DOHH2 (cell line): ENCODE measurements around the gene C5orf15.

Experiments used
- H3F3A ChIP-seq: fragments of 200-600 bp; sonication (generic), shearing (Covaris generic); 2 replicates; pipeline ENCODE4 v1.6.0; 2016; ENCODE audit warnings: antibody characterized with exemption, mild to moderate bottlenecking; ENCODE audit not compliant: control insufficient read depth, insufficient read depth
- H3K27ac ChIP-seq: fragments of 200-600 bp; sonication (generic); 2 replicates; pipeline ENCODE4 v1.5.1; 2014; ENCODE audit warnings: low read depth, mild to moderate bottlenecking, low read length, moderate library complexity
- H3K27me3 ChIP-seq: fragments of 200-600 bp; sonication (generic); 2 replicates; pipeline ENCODE4 v1.6.1; 2014; ENCODE audit warnings: mild to moderate bottlenecking, low read length, mixed read lengths; ENCODE audit not compliant: control insufficient read depth
- H3K36me3 ChIP-seq: fragments of 200-600 bp; sonication (generic); 2 replicates; pipeline ENCODE4 v1.6.1; 2014; ENCODE audit warnings: mild to moderate bottlenecking, low read length, moderate library complexity, mixed read lengths; ENCODE audit not compliant: control insufficient read depth
- H3K4me1 ChIP-seq: fragments of 200-600 bp; sonication (generic); 2 replicates; pipeline ENCODE4 v1.6.1; 2014; ENCODE audit warnings: mild to moderate bottlenecking, low read length, mixed read lengths; ENCODE audit not compliant: control insufficient read depth
- H3K4me2 ChIP-seq: fragments of 200-600 bp; sonication (generic); 2 replicates; pipeline ENCODE4 v1.6.0; 2014; ENCODE audit warnings: mild to moderate bottlenecking, low read length, moderate library complexity
- H3K4me3 ChIP-seq: fragments of 200-600 bp; sonication (generic); 2 replicates; pipeline ENCODE4 v1.5.1; 2014; ENCODE audit warnings: mild to moderate bottlenecking, low read length, mixed read lengths
- H3K79me2 ChIP-seq: fragments of 200-600 bp; sonication (generic); 2 replicates; pipeline ENCODE4 v1.6.1; 2014; ENCODE audit warnings: mild to moderate bottlenecking, low read length, mixed read lengths; ENCODE audit not compliant: control insufficient read depth
- H3K9me2 ChIP-seq: fragments of 200-600 bp; sonication (generic); replicated peaks from 2 replicates; pipeline ENCODE4 v1.6.1; 2014; ENCODE audit warnings: mild to moderate bottlenecking, low read length, mixed read lengths; ENCODE audit not compliant: control insufficient read depth
- H3K9me3 ChIP-seq: fragments of 200-600 bp; sonication (generic); 2 replicates; pipeline ENCODE4 v1.6.1; 2014; ENCODE audit warnings: antibody characterized with exemption, low read length, mixed read lengths; ENCODE audit not compliant: control insufficient read depth, insufficient read depth
- H4K20me1 ChIP-seq: fragments of 200-600 bp; sonication (generic); 2 replicates; pipeline ENCODE4 v1.6.0; 2014; ENCODE audit warnings: low read depth, mild to moderate bottlenecking, antibody characterized with exemption, low read length, moderate library complexity; ENCODE audit not compliant: control insufficient read depth, insufficient read depth
- EZH2phosphoT487 ChIP-seq: fragments of 200-600 bp; sonication (generic); IDR thresholded peaks from 2 replicates; pipeline ENCODE4 v1.6.1; 2017; ENCODE audit warnings: borderline replicate concordance, mild to moderate bottlenecking, antibody characterized with exemption, low read length, moderate library complexity, mixed read lengths
- TF ChIP-seq, protein P1 (sequence below): fragments of 200-600 bp; sonication (generic); IDR thresholded peaks from one replicate; pipeline ENCODE4 v1.5.1; 2014; ENCODE audit warnings: antibody characterized with exemption, mild to moderate bottlenecking, low read depth, low read length; ENCODE audit not compliant: poor library complexity, severe bottlenecking

C5orf15 gene

DNA sequence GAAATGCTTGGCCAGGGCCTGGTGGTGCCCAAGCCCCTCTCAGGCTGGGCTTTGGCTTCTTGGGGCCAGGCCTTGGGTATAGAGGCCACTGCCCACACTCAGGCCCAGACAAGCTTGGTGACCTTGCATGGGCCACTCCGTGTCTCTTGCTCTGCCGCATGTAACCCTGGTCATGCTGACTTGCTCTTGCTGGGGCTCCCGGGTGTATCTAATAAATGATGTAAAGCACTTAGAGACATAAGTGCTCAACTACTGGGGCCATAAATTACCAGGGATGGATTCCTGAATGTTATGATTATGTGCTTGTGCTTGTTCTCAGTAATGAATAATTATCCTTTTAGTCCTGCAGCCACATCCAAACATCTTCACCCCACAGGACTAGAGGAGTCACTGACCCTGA is 54.0 kb downstream of the C5orf15 start:
- H3K4me3 ChIP-seq: no peak overlapping the region
- no peaks in the 10 kb centered on the region for H3F3A ChIP-seq
- no peaks in the 10 kb centered on the region for H3K27me3 ChIP-seq

DNA sequence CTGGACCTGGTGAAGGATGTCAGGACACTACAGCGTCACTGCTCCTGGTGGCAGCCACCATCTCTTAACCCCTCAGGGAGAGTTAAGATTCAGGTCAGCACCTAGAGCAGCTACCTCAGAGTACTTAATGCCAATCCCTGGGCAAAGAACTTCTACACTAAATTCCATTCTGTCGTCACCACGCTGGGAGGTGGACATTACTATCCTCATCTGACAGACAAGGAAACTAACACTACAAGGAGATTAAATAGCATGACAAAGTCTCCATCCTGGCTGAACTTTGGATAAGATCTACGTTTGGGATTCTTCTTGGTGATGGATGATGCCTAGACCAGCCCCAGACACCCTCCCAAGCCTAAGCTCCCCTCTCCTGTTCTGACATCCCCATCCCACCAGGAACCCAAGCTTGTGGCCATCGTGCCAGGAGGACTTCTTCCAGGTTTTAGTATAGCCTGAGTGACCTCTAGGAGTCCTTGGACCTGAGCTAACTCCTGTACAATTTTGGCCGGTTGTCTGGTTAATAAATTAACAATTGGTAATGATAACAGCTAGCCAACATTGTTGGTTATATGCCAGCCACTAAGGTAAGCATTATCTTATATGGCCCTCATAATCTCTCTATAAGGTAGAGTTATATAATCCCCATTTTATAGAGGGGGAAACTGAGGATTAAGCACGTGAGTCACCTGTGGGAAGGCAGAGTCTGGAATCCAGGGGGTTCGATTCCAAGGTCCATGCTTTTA is 54.8 kb downstream of the C5orf15 start:
- H3K27me3 ChIP-seq: no peaks in the 10 kb centered on the region
- no peak overlapping the region for H3K27ac ChIP-seq
- TF ChIP-seq EZH2phosphoT487: no peak
- TF ChIP-seq, protein P1, sequence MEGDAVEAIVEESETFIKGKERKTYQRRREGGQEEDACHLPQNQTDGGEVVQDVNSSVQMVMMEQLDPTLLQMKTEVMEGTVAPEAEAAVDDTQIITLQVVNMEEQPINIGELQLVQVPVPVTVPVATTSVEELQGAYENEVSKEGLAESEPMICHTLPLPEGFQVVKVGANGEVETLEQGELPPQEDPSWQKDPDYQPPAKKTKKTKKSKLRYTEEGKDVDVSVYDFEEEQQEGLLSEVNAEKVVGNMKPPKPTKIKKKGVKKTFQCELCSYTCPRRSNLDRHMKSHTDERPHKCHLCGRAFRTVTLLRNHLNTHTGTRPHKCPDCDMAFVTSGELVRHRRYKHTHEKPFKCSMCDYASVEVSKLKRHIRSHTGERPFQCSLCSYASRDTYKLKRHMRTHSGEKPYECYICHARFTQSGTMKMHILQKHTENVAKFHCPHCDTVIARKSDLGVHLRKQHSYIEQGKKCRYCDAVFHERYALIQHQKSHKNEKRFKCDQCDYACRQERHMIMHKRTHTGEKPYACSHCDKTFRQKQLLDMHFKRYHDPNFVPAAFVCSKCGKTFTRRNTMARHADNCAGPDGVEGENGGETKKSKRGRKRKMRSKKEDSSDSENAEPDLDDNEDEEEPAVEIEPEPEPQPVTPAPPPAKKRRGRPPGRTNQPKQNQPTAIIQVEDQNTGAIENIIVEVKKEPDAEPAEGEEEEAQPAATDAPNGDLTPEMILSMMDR: no peak
- no peaks in the 10 kb centered on the region for H3K79me2 ChIP-seq
- no peaks in the 10 kb centered on the region for H3K36me3 ChIP-seq
- no peaks in the 10 kb centered on the region for H3K9me3 ChIP-seq
- H3K4me1 ChIP-seq: no peaks in the 10 kb centered on the region
- no peaks in the 10 kb centered on the region for H3F3A ChIP-seq
- H3K4me2 ChIP-seq: no peak overlapping the region
- no peaks in the 10 kb centered on the region for H4K20me1 ChIP-seq
- H3K9me2 ChIP-seq: no peaks in the 10 kb centered on the region
- no peak overlapping the region for H3K4me3 ChIP-seq

More for the DNA sequence above, 54.0 kb downstream of the C5orf15 start:
- no peaks in the 10 kb centered on the region for H3K36me3 ChIP-seq
- TF ChIP-seq, protein P1: no peak
- TF ChIP-seq EZH2phosphoT487: no peak
- H3K4me1 ChIP-seq: peaks cover 2% of the 10 kb centered on the region
- no peaks in the 10 kb centered on the region for H4K20me1 ChIP-seq
- no peak overlapping the region for H3K4me2 ChIP-seq
- H3K27ac ChIP-seq: no peak overlapping the region
- H3K9me3 ChIP-seq: no peaks in the 10 kb centered on the region
- H3K79me2 ChIP-seq: no peaks in the 10 kb centered on the region
- H3K9me2 ChIP-seq: no peaks in the 10 kb centered on the region

DNA sequence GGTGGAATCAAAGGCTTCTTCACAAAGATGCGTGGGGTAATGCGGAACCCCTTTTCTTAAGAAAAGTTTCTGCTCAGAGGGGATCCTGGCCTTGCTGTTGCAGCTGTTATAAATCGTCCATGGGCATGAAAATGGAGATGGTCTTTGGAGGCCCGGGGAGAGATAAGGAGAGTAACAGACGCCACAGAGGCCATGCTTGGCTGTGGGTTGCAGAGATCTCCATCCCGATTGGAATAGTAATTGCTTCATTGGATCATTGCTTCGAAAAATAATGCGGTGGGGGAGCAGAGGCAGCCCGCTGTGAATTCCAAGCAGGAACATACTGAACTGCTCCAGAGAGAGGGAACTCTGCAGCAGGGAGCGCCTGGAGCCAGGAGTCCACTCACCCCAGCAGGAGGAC is 55.5 kb downstream of the C5orf15 start:
- no peaks in the 10 kb centered on the region for H4K20me1 ChIP-seq
- H3K79me2 ChIP-seq: no peaks in the 10 kb centered on the region
- TF ChIP-seq EZH2phosphoT487: no peak
- TF ChIP-seq, protein P1: no peak
- no peak overlapping the region for H3K4me3 ChIP-seq
- H3F3A ChIP-seq: no peaks in the 10 kb centered on the region
- H3K9me2 ChIP-seq: no peaks in the 10 kb centered on the region
- H3K36me3 ChIP-seq: no peaks in the 10 kb centered on the region
- H3K4me2 ChIP-seq: no peak overlapping the region
- H3K9me3 ChIP-seq: no peaks in the 10 kb centered on the region
- H3K27me3 ChIP-seq: no peaks in the 10 kb centered on the region
- no peaks in the 10 kb centered on the region for H3K4me1 ChIP-seq
- no peak overlapping the region for H3K27ac ChIP-seq

DNA sequence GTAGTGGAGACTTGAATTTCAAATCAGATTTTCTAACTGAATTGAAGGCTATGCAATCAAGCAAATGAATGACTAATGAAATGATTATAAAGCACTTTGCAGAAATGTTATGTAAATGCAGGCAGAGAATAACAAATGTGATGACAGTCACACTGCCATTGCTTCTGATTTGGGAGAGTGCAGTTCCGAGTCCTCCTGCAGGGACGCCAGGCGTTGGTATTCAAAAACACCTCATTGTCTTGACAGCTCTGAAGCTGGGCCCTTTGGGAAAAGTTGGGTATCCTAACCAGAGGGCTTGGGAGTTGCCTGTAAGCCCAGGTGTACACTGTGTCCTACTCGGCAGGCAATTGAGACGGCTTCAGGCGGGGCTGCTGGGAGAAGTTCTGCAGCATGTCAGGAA is 57.9 kb downstream of the C5orf15 start:
- no peak overlapping the region for H3K4me2 ChIP-seq
- H3K4me1 ChIP-seq: no peaks in the 10 kb centered on the region
- no peaks in the 10 kb centered on the region for H3K9me3 ChIP-seq
- H3K9me2 ChIP-seq: no peaks in the 10 kb centered on the region
- no peaks in the 10 kb centered on the region for H4K20me1 ChIP-seq
- H3K79me2 ChIP-seq: no peaks in the 10 kb centered on the region
- H3F3A ChIP-seq: no peaks in the 10 kb centered on the region
- no peak for TF ChIP-seq EZH2phosphoT487
- TF ChIP-seq, protein P1: no peak
- no peaks in the 10 kb centered on the region for H3K36me3 ChIP-seq
- H3K4me3 ChIP-seq: no peak overlapping the region
- H3K27ac ChIP-seq: no peak overlapping the region
- H3K27me3 ChIP-seq: no peaks in the 10 kb centered on the region
